Right lobe of liver (tissue), 6 donors: ENCODE results near the gene GMDS. TPM values are rescaled to one million over a fixed set of nuclear protein-coding genes. Genes with fewer than 3 reads are reported as not detected.

ENCODE experiments used
- ATAC-seq, 4 donors: fragments of 200-7000 bp; cut with Tn5 transposase; one replicate each; pipeline ENCODE4 v1.9.1; 2020; ENCODE audit warnings: mild to moderate bottlenecking in 4 of 4, moderate library complexity in 4 of 4
- DNase-seq, 3 donors: peaks; one replicate each; pipeline ENCODE4 v3.0.0-alpha.2; 2020
- H3K27ac ChIP-seq, 3 donors: fragments of 200-600 bp; one replicate each; pipeline ENCODE4 v1.8.0; 2022
- H3K27me3 ChIP-seq, 2 donors: fragments of 200-600 bp; one replicate each; pipeline ENCODE4 v1.8.0; 2022
- H3K36me3 ChIP-seq, 4 donors: fragments of 200-600 bp; sonication (generic) in 1 of 4; one replicate each; pipeline versions ENCODE4 v1.5.1 to v1.8.0; 2017 to 2022; ENCODE audit warnings: control low read depth in 1 of 4
- H3K4me1 ChIP-seq, 4 donors: fragments of 200-600 bp; sonication (generic) in 1 of 4; one replicate each; pipeline versions ENCODE4 v1.5.1 to v1.8.0; 2017 to 2022; ENCODE audit warnings: control low read depth in 1 of 4
- H3K4me3 ChIP-seq, 3 donors: fragments of 200-600 bp; one replicate each; pipeline ENCODE4 v1.8.0; 2022
- H3K9me3 ChIP-seq, 4 donors: fragments of 200-600 bp; sonication (generic) in 1 of 4; one replicate each; pipeline versions ENCODE4 v1.5.1 to v1.8.0; 2017 to 2022; ENCODE audit warnings: control low read depth in 1 of 4
- POLR2A ChIP-seq: fragments of 450-650 bp; IDR thresholded peaks from one replicate; pipeline ENCODE4 v1.6.1; 2017; ENCODE audit warnings: antibody characterized with exemption, mild to moderate bottlenecking
- WGBS: methylation state at CpG from one replicate; pipeline ENCODE4 v1.1.6; 2018; ENCODE audit warnings: low coverage, low lambda C conversion rate; ENCODE audit not compliant: insufficient coverage; ENCODE audit errors: missing lambda C conversion rate; 5-methylcytosine and 5-hydroxymethylcytosine counted together
- intact Hi-C, 2 donors: fragments of 100-400 bp; cut with DNase I; formaldehyde crosslinking; loops; one replicate each; pipeline versions ENCODE4 v1.11.2 to v1.14.1; 2022
- total RNA-seq, 6 experiments: library from RNA; depleted of rRNA in 2 of 6; stranded (reverse); fragments of >200 nt in 2 of 6; fragmentation: NEBNext Ultra II Directional in 3 of 6; extraction: Animal tissue kit (Norgen Biotek cat#: 25700) in 3 of 6; gene quantifications; one replicate each; pipeline versions ENCODE4 v1.1.0 to v1.2.4, GENCODE V29; 2016 to 2023
- TF ChIP-seq, protein P1 (sequence below), 4 donors: fragments of 200-600 bp in 3 of 4; fragments of 450-650 bp in 1 of 4; IDR thresholded peaks; one replicate each; pipeline versions ENCODE4 v1.5.1 to v1.8.0; 2016 to 2022; ENCODE audit warnings: antibody characterized with exemption in 4 of 4, mild to moderate bottlenecking in 2 of 4
- donor health status: DM: no; HTN: yes; CAD: no.
- donor health status: DM: no; HTN: no; CAD: no.
- donor health status: DM: no; HTN: no; CAD: no.
- donor health status: DM: no; HTN: yes; CAD: no.
- donor health status: DM: no; HTN: yes; CAD: no.

Gene GMDS
- total RNA-seq, 6 experiments from 2014 or later, result 15.9 to 34.4 (median 23.4) TPM

DNA sequence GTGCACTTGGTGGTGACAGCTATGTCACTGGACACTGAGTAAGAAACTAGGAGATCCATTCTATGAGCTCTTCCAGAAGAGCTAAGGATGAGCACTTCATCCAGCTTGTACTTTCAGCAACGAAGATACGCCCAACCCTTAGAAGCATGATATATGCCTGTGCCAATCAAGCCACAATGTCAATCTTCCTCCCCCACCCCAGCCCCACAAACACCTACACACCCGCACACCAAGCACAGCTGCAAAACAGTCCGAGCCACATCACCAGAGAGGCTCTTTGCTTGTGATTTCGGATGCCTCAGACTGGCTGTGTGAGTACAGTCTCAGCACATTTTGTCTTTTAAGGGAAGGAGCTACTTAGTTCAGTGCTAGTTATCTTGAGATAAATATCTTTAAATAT, 375.2 kb downstream of the GMDS start:
- Histone ChIP-seq H3K27me3 (no peaks in the 10 kb centered on the region), H3K9me3 (no peaks in the 10 kb centered on the region), H3K4me3 (no peak overlapping the region), H3K27ac (no peak overlapping the region), H3K36me3 (no peaks in the 10 kb centered on the region), H3K4me1 (no peaks in the 10 kb centered on the region)
- no CpG with 5 or more reads among the region's 5 CpGs for WGBS
- intact Hi-C loops, result no loop called here
- DNase-seq, result no peak
- ATAC-seq, result no peak
- TF ChIP-seq, protein P1, sequence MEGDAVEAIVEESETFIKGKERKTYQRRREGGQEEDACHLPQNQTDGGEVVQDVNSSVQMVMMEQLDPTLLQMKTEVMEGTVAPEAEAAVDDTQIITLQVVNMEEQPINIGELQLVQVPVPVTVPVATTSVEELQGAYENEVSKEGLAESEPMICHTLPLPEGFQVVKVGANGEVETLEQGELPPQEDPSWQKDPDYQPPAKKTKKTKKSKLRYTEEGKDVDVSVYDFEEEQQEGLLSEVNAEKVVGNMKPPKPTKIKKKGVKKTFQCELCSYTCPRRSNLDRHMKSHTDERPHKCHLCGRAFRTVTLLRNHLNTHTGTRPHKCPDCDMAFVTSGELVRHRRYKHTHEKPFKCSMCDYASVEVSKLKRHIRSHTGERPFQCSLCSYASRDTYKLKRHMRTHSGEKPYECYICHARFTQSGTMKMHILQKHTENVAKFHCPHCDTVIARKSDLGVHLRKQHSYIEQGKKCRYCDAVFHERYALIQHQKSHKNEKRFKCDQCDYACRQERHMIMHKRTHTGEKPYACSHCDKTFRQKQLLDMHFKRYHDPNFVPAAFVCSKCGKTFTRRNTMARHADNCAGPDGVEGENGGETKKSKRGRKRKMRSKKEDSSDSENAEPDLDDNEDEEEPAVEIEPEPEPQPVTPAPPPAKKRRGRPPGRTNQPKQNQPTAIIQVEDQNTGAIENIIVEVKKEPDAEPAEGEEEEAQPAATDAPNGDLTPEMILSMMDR (IDR thresholded peaks at IDR 0.05), result no peak
- TF ChIP-seq POLR2A, result no peak

DNA sequence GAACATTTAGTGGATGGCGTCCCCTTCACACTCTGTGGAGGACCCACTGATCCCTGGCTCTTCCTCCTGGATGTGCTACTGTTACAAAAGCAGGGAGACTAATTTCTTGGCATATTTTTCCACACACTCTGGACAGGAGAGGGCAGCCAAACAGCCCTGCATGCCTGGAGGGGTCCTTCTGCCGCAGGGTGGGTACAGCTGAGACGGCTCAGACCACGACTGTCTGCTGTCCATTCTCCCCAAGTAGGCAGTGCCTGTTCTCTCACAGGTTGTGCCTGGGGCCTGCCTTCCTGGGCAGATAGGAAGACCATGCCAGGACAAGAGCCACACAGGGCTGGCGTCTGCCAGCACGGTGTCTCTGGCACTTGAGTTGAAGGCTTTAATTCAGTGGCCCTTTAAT, 375.6 kb downstream of the GMDS start:
- WGBS, result 91% methylated on average over 5 of the region's 6 CpGs
- H3K9me3 ChIP-seq, result no peaks in the 10 kb centered on the region
- intact Hi-C loops, result no loop called here
- ATAC-seq (no peak), DNase-seq (no peak)
- H3K36me3 ChIP-seq, result no peaks in the 10 kb centered on the region
- no peak for TF ChIP-seq POLR2A
- TF ChIP-seq, protein P1 (IDR thresholded peaks at IDR 0.05), result no peak
- no peak overlapping the region for H3K4me3 ChIP-seq
- no peaks in the 10 kb centered on the region for H3K4me1 ChIP-seq
- H3K27me3 ChIP-seq, result no peaks in the 10 kb centered on the region
- no peak overlapping the region for H3K27ac ChIP-seq

DNA sequence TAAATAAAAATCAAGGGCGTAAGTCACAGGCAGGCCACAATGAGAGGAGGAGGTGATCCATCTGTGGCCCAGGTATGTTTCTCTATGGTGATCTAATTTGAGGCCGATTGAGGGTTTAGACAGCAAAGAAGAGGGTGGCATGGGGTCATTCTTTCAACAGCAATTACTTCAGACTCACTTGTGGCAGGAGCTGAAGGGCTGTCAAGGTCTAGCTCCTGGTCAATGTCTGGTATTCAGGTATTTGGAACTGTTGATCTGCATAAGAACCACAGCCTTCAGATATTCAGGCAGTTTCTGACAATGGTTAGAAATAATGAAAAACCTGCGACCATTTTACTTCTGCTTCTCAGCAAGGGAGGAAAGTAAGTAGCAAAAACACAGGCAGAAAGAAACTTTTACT, 376.1 kb downstream of the GMDS start:
- DNase-seq, result no peak
- Histone ChIP-seq H3K36me3 (no peaks in the 10 kb centered on the region), H3K4me1 (no peaks in the 10 kb centered on the region), H3K27ac (no peak overlapping the region), H3K9me3 (no peaks in the 10 kb centered on the region), H3K27me3 (no peaks in the 10 kb centered on the region), H3K4me3 (no peak overlapping the region)
- no peak for ATAC-seq
- intact Hi-C loops, result no loop called here
- 85% methylated on average over 2 of the region's 3 CpGs for WGBS
- no peak for TF ChIP-seq POLR2A
- TF ChIP-seq, protein P1 (IDR thresholded peaks at IDR 0.05), result no peak

DNA sequence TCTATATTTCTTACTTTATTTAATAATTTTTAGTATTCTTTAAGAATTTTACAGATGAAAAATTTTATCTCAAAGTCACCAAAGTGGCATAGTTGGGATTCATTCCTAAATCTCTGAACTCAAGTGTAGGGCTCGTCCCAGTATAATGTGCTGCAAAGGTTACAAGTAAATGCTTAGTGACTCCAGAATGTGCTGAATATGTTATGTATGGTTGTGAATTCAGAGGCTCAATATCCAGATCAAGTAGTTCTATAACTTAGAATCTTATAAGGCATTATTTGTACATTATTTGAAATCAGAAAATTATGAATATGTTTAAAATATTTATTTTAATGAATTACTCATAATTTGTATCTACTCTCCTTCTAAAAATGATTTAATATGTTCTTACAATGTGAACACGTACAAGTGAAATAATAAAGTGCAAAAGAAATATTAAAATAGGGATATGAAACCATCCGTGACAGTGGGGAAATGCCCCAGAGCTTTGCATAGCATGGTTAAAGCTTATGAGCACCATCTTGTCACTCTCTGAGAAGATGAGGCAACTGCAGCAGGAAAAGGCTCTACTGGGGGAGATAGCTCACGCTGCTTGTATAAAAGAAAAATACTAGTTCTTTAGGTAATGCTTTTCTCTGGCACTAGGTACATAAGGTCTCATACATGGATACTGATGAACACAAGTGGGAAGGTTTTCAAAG, 376.7 kb downstream of the GMDS start:
- no peaks in the 10 kb centered on the region for H3K36me3 ChIP-seq
- no peaks in the 10 kb centered on the region for H3K9me3 ChIP-seq
- intact Hi-C loops, result no loop called here
- H3K4me3 ChIP-seq, result no peak overlapping the region
- WGBS, result 76% methylated on average over 4 of the region's 4 CpGs
- no peak overlapping the region for H3K27ac ChIP-seq
- DNase-seq, result no peak
- no peaks in the 10 kb centered on the region for H3K27me3 ChIP-seq
- TF ChIP-seq, protein P1 (IDR thresholded peaks at IDR 0.05), result no peak
- no peak for TF ChIP-seq POLR2A
- no peaks in the 10 kb centered on the region for H3K4me1 ChIP-seq
- no peak for ATAC-seq

DNA sequence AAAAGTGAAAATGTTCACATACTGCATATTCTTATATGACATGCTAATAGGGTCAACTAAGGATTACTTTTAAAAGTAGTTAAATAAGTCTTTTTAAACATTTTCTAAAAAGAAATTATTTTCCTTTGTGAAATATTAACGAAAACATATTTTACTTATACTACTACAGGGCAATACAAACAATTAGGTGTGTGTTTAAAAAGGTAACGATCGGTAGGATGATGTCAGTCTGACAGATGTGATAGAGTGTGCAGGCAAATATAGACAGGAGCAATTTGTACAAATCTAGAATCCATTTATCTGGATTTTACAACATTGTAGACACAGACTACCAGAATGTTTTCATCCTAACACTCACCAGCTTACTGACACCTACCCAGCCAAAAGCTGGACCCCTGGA, 378.2 kb downstream of the GMDS start:
- Histone ChIP-seq H3K27ac (no peak overlapping the region), H3K36me3 (no peaks in the 10 kb centered on the region), H3K4me3 (no peak overlapping the region), H3K9me3 (no peaks in the 10 kb centered on the region), H3K27me3 (no peaks in the 10 kb centered on the region), H3K4me1 (no peaks in the 10 kb centered on the region)
- ATAC-seq (no peak), DNase-seq (no peak)
- TF ChIP-seq POLR2A, result no peak
- TF ChIP-seq, protein P1 (IDR thresholded peaks at IDR 0.05), result no peak
- intact Hi-C loops, result no loop called here
- WGBS, result 82% methylated on average over 3 of the region's 3 CpGs
